AML-193 (cell line): Measurements from ENCODE around the gene MACROD2.

Experiments
- DNase-seq, 2 experiments: peaks; one replicate each; lab custom pipeline; 2025; lab: John Stamatoyannopoulos, UW

MACROD2 gene

DNA sequence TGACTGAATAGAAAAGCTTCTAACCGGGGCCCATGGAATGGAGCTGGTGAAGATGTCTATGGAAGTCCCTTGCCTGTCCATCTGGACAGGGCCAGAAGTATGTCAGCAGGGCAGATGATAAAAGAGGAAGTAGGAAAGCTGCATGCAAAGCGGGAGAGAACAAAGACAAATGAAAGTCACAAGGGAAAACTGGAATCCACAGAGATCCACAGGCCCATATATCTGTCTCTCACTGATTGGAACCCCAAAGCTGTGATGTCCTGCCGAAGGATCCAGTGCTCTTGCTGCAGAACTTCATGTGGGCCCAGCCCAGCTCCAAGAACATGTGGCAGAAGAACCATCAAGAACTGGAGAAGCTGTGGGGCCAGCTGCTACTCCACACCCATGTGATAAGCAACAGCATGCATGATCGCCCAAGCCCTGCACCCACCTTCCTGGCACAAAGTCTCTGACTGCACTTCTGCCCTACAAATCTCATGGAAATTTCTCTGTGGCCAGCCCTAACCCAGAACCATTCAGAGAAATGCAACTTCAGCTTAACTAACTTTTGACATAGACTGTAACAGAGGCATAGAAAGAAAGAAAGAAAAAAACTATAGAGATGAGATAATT lies 1862.0 kb downstream of the MACROD2 start:
- DNase-seq: no peak

GRCh38 chr20:15859061-15859460 lies 1863.7 kb downstream of the MACROD2 start:
- no peak for DNase-seq

DNA sequence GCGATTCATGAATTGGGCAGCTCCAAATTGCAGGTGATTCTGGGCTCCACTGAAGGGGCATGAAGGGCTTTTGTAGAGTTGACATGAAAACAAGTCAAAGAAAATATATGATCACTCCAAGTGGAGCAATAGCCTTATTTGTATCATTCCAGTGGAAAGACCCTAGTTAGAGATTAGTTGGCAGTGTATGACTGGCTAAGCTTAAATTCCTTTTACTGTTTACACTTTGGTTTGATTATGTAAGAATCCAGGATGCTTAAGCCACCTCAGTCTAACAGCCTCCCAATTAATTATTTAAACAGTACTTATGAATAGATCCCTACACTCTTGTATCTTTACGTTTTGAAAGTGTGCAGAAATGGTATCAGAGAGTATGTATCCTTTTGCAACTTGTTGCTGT lies 1865.5 kb downstream of the MACROD2 start:
- DNase-seq: no peak

GRCh38 chr20:15862178-15862577 lies 1866.9 kb downstream of the MACROD2 start:
- no peak for DNase-seq

GRCh38 chr20:15863735-15864134 lies 1868.4 kb downstream of the MACROD2 start:
- DNase-seq: no peak

- no peak for DNase-seq
Observed at GRCh38 chr20:15865553-15865952, 1870.2 kb downstream of the MACROD2 start.

GRCh38 chr20:15866916-15867730 lies 1871.8 kb downstream of the MACROD2 start:
- DNase-seq: no peak

GRCh38 chr20:15867899-15868298 lies 1872.6 kb downstream of the MACROD2 start:
- DNase-seq: no peak

DNA sequence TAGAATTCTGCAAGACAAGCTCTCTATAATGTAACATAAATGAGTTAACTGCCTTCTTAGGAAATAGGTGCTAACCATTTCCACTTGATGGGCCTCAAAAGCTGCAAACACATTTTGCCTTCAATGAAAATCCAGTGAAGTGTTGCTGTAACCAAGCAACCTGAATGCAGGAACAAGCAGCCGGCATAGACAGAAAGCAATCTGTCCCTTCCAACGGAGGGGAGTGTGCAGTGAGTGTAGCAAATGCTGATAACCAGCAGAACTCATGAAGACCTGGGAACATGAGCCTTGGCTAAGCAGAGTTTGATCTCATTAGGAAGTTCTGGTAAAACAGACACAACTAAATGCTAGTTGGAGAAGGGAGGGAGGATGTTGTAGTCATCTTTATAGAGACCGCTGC lies 1880.1 kb downstream of the MACROD2 start:
- DNase-seq: no peak

DNA sequence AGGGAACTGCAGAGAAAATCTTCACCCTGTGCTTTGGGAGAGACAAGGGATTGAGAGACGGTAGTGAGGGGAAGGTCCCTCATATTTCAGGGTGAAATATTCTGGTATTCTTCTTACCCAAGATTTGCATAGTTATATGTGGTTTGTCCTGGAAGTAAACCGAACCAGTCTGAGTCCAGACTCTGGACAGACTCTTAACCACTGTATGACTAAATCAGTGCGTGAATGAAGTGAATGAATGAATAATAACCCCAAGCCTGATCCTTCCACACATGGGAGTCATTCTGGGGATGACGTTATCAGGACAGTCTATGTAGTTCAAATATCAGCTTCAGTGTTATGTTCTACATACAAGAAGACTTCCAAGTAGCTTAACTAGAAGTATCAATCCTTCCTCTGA lies 1887.2 kb downstream of the MACROD2 start:
- no peak for DNase-seq

DNA sequence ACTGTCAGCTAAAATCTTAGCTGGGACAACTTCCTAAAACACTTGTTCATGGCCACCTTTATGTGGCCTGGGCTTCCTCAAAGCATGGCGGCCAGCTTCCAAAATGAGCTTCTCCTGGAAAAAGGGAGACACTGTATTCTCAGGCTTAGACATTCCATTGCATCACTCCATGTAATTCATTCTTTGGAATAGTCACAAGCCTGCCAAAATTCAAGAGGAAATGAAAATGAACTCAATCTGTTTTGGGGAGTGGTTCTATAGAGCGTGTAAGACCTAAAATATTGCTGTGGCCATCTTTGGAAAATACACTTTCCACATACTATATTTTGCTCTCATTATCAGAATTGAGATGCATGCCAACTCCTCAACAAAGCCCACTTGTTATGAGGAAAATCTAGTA lies 1890.9 kb downstream of the MACROD2 start:
- DNase-seq: no peak

DNA sequence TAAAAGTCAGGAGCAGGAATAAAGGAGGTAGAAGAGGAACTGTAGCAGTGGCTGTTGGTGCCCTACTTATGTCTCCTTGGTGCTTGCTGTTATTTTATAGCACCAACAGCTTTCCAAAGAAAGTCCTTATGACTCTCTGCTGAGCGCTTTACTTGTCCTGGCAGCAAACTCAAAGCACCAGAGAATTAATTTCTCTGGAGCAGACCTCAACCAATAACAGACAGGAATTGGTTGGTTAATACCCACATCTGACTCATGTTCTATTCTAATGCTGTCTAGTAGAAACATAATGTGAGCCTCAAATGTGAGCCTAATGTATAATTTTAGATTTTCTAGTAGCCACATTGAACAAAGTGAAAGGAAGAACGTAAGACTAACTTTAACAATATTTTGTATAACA lies 1892.1 kb downstream of the MACROD2 start:
- DNase-seq: no peak

GRCh38 chr20:15889061-15889460 lies 1893.7 kb downstream of the MACROD2 start:
- DNase-seq: no peak

DNA sequence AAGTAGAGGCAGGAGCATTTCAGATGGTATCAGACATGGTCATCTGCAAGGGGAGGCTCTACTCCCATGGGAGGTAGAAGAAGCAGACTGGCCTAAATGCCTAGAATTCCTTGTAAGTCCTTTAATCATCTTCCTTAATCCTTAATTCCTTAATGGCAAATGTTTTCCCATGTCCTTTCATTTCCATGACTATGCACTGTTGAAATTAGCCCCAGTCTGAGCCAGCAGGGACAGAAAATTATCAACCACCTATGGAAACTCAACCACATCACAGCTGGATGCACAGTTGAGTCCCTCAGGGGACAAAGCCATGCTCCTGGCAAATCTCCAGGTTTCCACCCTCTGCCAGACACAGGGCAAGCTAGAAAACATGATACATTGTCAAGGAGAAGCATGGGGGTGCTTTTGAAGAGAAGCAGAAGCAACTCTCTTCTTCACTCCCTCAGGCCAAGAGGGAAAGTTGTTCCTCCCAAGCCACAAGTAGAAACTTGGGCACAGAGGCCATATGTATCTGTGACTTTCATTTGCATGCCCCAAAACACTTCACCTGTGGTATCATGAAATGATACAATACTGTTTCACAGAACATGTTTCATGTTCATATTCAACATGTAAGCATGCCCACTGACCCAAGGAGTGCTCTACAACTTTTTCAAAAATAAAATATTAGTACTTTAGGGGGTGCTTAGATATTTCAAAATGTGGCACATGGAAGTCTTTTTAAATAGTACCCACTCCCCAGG lies 1894.4 kb downstream of the MACROD2 start:
- DNase-seq: no peak

GRCh38 chr20:15890407-15890982 lies 1895.2 kb downstream of the MACROD2 start:
- no peak for DNase-seq

DNA sequence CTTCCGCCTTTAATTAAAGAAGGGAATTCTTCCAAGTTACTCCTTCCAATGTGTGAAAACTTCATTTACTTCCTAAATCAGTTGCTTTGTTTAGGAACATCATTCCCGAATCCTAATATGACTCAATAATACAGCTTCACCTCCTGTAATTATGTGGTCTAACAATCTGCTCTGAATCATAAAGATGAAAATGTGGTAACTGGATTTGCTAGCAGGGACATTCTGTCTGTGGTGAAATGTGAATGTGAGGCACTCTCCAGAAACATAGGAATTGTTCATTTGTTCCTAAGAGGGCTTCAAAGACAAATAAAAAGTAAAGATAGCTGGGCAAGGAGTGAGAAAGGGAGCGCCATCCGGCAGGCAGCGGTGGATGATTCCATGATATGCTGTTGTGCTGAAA lies 1899.8 kb downstream of the MACROD2 start:
- DNase-seq: no peak

- no peak for DNase-seq
Observed at GRCh38 chr20:15895560-15896084, 1900.3 kb downstream of the MACROD2 start.

- no peak for DNase-seq
Observed at GRCh38 chr20:15899967-15900366, 1904.7 kb downstream of the MACROD2 start.

GRCh38 chr20:15900443-15900842 lies 1905.1 kb downstream of the MACROD2 start:
- no peak for DNase-seq

- no peak for DNase-seq
Observed at GRCh38 chr20:15902493-15902892, 1907.2 kb downstream of the MACROD2 start.

DNA sequence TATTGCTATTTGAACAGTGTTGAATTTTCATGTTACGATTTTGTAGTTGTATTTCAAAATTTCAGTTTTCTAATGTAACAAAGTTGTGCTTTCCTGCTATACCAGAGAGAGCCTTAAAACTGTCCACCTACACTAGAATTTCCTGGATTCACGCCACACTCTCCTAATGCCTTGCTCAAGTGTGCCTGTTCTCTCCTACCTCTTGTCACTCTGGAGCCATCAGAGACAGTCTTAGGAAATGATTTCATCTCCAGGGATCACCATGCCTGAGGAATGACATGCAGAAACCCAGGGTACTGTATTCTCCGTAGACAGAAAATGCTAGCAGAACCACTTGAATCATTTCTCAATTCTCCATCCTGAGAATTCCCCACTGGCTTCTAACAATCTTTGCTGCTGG lies 1910.3 kb downstream of the MACROD2 start:
- DNase-seq: no peak

DNA sequence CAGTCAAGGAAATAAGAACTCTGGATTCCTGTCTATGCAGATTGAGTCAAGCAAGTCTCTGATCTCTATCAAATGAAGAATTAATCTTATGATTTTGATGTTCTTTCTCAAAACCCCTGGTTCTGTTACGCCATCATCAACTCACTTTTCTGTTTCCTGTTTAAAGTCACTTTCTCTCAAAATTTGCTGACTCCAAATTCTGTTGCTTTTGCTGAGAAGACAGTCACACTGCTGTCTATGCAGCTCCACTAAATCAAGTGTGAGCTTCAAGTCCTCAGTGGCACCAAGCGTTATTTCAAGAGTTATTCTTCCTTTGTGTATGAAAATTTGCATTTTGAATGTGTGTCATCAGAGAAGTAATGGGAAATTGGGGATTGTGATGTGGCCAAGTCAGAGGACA lies 1914.7 kb downstream of the MACROD2 start:
- DNase-seq: no peak
